Bronchial epithelial cell (primary cell): ENCODE results near the gene SASH1. TPM values are rescaled to one million over a fixed set of nuclear protein-coding genes. Genes with fewer than 3 reads are reported as not detected.
A peak's percentile ranks its signal among the peaks of the same experiment; 100 is the strongest.

ENCODE experiments used
- DNase-seq: peaks from one replicate; pipeline ENCODE4 v3.0.0-alpha.2; 2010; ENCODE audit warnings: low read depth
- FAIRE-seq: peaks from 2 replicates; lab custom pipeline; 2011; peaks lifted over from hg19 to GRCh38; lab: Jason Lieb, UNC
- H3K27me3 ChIP-seq: 2 replicates; pipeline ENCODE4 v1.5.1; 2011; ENCODE audit warnings: low read length; ENCODE audit not compliant: control insufficient read depth, insufficient read depth
- H3K36me3 ChIP-seq: 2 replicates; pipeline ENCODE4 v1.5.1; 2011; ENCODE audit warnings: low read length; ENCODE audit not compliant: control insufficient read depth, insufficient read depth
- H3K4me3 ChIP-seq: 2 replicates; pipeline ENCODE4 v1.5.1; 2011; ENCODE audit warnings: mild to moderate bottlenecking, low read depth, low read length, control low read depth
- CTCF ChIP-seq: IDR thresholded peaks from 2 replicates; pipeline ENCODE4 v1.5.1; 2011; ENCODE audit warnings: mild to moderate bottlenecking, moderate library complexity, low read length, control low read depth, inconsistent platforms; ENCODE audit not compliant: insufficient read depth, severe bottlenecking
- total RNA-seq: library from RNA; depleted of rRNA; stranded (reverse); fragments of >200 nt; gene quantifications from 2 replicates; pipeline ENCODE4 v1.2.1, GENCODE V29; 2014

The SASH1 gene
- total RNA-seq, 1 donor from 2014 or later, result 3.9 TPM

- no peaks in the 10 kb centered on the region for H3K27me3 ChIP-seq
- DNase-seq (no peak), FAIRE-seq (no peak)
- no peaks in the 10 kb centered on the region for H3K36me3 ChIP-seq
- no peak for TF ChIP-seq CTCF
- H3K4me3 ChIP-seq, result no peak overlapping the region
Measured at GRCh38 chr6:148413321-148414091, 70.9 kb downstream of the SASH1 start.

- Histone ChIP-seq H3K36me3 (no peaks in the 10 kb centered on the region), H3K27me3 (no peaks in the 10 kb centered on the region), H3K4me3 (no peak overlapping the region)
- no peak for FAIRE-seq
- no peak for DNase-seq
- no peak for TF ChIP-seq CTCF
Measured at GRCh38 chr6:148414092-148414489, 71.5 kb downstream of the SASH1 start.

GRCh38 chr6:148414836-148415235, 72.2 kb downstream of the SASH1 start:
- H3K36me3 ChIP-seq, result no peaks in the 10 kb centered on the region
- no peak overlapping the region for H3K4me3 ChIP-seq
- FAIRE-seq (no peak), DNase-seq (peak; percentile 75)
- TF ChIP-seq CTCF, result no peak
- no peaks in the 10 kb centered on the region for H3K27me3 ChIP-seq

GRCh38 chr6:148415511-148416260, 73.0 kb downstream of the SASH1 start:
- DNase-seq (no peak), FAIRE-seq (no peak)
- Histone ChIP-seq H3K36me3 (no peaks in the 10 kb centered on the region), H3K27me3 (no peaks in the 10 kb centered on the region), H3K4me3 (no peak overlapping the region)
- TF ChIP-seq CTCF, result no peak

- Histone ChIP-seq H3K4me3 (no peak overlapping the region), H3K27me3 (no peaks in the 10 kb centered on the region), H3K36me3 (no peaks in the 10 kb centered on the region)
- no peak for DNase-seq
- peak; percentile 50 for FAIRE-seq
- no peak for TF ChIP-seq CTCF
Measured at GRCh38 chr6:148416330-148416965, 73.8 kb downstream of the SASH1 start.
